ENCODE results near the gene HADHB.
"Not testable (repeated sequence)": the region's sequence is repeated elsewhere in the genome, so short reads cannot be mapped to it uniquely, and the experiment has no call there.

HADHB gene

DNA sequence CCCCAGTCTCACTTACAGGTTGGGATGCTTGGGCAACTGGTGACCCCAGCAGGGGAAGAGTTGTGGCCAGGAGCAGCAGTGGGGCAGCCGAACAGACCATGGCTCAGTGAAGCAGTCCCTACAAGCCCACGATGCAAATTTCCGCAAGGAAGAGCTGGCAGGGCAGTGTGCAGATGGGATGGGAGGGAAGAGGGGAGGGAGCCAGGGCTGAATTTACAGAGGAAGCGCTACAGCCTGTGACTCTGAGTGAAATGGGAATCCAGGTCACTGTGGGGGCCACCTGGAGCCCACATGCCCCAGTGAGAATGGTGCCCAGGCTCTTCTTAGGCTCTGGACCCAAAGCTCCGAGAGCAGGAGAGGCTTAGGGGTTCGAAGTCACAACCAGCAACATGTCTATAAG is 74.2 kb downstream of the HADHB start:
- DNase-seq (ENCODE audit: low spot score), result no peak
- in situ Hi-C loops (cut with MboI; ENCODE audit: low pct_unique_long_range_greater_than_20kb, low sequenced_read_pairs, unreplicated experiment), result no loop called here
- TF ChIP-seq, protein P1, sequence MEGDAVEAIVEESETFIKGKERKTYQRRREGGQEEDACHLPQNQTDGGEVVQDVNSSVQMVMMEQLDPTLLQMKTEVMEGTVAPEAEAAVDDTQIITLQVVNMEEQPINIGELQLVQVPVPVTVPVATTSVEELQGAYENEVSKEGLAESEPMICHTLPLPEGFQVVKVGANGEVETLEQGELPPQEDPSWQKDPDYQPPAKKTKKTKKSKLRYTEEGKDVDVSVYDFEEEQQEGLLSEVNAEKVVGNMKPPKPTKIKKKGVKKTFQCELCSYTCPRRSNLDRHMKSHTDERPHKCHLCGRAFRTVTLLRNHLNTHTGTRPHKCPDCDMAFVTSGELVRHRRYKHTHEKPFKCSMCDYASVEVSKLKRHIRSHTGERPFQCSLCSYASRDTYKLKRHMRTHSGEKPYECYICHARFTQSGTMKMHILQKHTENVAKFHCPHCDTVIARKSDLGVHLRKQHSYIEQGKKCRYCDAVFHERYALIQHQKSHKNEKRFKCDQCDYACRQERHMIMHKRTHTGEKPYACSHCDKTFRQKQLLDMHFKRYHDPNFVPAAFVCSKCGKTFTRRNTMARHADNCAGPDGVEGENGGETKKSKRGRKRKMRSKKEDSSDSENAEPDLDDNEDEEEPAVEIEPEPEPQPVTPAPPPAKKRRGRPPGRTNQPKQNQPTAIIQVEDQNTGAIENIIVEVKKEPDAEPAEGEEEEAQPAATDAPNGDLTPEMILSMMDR (IDR thresholded peaks at IDR 0.05; ENCODE audit: extremely low read depth, insufficient read depth, missing control alignments), result no peak

- DNase-seq (ENCODE audit: low spot score); in situ Hi-C loops (cut with MboI; ENCODE audit: low pct_unique_long_range_greater_than_20kb, low sequenced_read_pairs, unreplicated experiment): not testable (repeated sequence)
Measured at GRCh38 chr2:26324479-26324878, 79.7 kb downstream of the HADHB start.

- TF ChIP-seq, protein P1 (IDR thresholded peaks at IDR 0.05; ENCODE audit: extremely low read depth, insufficient read depth, missing control alignments), result no peak
- DNase-seq (ENCODE audit: low spot score), result no peak
- in situ Hi-C loops (cut with MboI; ENCODE audit: low pct_unique_long_range_greater_than_20kb, low sequenced_read_pairs, unreplicated experiment), result no loop called here
Measured at GRCh38 chr2:26324903-26325302, 80.2 kb downstream of the HADHB start.

DNA sequence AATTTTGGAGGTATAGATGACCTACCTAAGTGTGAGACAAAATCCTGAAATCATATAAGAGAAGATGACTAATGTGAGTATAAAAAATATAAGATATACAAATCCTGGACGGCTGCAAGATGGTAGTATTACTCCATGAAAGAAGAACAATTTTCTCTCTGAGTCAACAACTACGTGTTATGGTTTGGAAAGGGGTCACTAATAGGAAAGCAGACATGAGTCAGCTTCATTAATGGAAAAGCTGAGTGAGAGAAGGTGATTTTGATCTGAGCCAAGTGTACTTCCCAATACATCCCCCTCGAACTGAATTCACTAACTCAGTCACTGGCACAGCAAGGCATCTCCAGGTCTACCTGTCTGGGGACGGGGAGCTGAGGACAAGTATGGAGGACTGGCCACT is 81.1 kb downstream of the HADHB start:
- TF ChIP-seq, protein P1 (IDR thresholded peaks at IDR 0.05; ENCODE audit: extremely low read depth, insufficient read depth, missing control alignments), result no peak
- no peak for DNase-seq (ENCODE audit: low spot score)
- in situ Hi-C loops (cut with MboI; ENCODE audit: low pct_unique_long_range_greater_than_20kb, low sequenced_read_pairs, unreplicated experiment), result no loop called here

GRCh38 chr2:26326514-26326913 is 81.8 kb downstream of the HADHB start:
- TF ChIP-seq, protein P1 (IDR thresholded peaks at IDR 0.05; ENCODE audit: extremely low read depth, insufficient read depth, missing control alignments), result no peak
- in situ Hi-C loops (cut with MboI; ENCODE audit: low pct_unique_long_range_greater_than_20kb, low sequenced_read_pairs, unreplicated experiment), result no loop called here
- DNase-seq (ENCODE audit: low spot score), result no peak

DNA sequence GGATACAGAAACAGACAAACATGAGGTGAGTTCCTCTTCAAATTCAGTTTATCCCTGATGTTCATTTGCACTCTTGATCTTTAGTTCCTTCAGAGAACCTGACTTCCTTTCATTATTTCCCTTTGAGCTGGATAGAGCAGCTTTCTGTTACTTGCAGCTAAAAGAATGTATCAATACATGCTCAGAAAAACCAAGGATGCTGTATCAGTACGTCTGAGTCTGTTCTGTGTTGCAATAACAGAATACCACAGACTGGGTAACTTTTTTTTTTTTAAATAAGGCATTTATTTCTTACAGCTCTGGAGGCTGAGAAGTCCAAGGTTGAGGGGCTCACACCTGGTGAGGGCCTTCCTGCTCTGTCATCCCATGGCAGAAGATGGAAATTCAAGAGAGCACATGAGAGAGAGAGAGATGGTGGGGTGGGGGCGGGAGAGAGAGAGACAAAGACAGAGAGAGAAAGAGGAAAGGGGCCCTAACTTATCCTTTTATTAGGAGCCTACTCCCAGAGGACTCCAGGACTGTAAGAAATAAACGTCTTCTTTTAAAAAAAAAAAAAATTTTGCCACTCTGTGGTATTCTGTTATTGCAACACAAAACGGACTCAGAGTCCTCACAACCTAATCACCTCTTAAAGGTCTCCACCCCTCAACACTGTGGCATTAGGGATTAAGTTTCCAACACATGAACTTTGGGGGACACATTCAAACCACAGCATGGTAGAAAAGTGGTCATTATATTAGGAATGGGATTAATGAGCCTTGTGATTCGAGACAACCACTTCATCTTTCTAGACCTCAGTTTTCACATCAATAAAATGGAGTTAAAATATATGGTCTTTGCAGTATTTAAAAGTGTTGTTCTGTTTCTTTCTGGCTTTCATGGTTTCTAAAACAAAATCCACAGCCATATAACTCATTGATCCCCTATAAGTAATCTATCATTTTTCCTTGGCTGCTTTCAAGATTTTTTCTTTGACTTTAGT is 82.8 kb downstream of the HADHB start:
- in situ Hi-C loops (cut with MboI; ENCODE audit: low pct_unique_long_range_greater_than_20kb, low sequenced_read_pairs, unreplicated experiment), result no loop called here
- DNase-seq (ENCODE audit: low spot score), result no peak

GRCh38 chr2:26329083-26329482 is 84.3 kb downstream of the HADHB start:
- in situ Hi-C loops (cut with MboI; ENCODE audit: low pct_unique_long_range_greater_than_20kb, low sequenced_read_pairs, unreplicated experiment); DNase-seq (ENCODE audit: low spot score): not testable (repeated sequence)

More for the DNA sequence above, 82.8 kb downstream of the HADHB start:
- TF ChIP-seq, protein P1 (IDR thresholded peaks at IDR 0.05; ENCODE audit: extremely low read depth, insufficient read depth, missing control alignments), result no peak
